ENCODE results near the gene EXTL2. TPM values are rescaled to one million over a fixed set of nuclear protein-coding genes. Genes with fewer than 3 reads are reported as not detected.

The EXTL2 gene
- total and polyA plus RNA-seq, 9 of the 15 experiments (the other 6 are each of a cell fraction or from before 2014, with no cell fraction given), result 8.5 to 40.7 (median 26.0) TPM

GRCh38 chr1:100866041-100866900 is 28.4 kb downstream of the EXTL2 start (continued):
- TF ChIP-seq MTA2 (IDR thresholded peaks at IDR 0.05; ENCODE audit: low read depth), result no peak
- TF ChIP-seq ZNF668 (CRISPR knock-in tag; IDR thresholded peaks at IDR 0.05), result no peak
- TF ChIP-seq TEAD2 (tag; IDR thresholded peaks at IDR 0.05), result no peak
- no peak for TF ChIP-seq SP1 (CRISPR knock-in tag; IDR thresholded peaks at IDR 0.05)
- no peak for TF ChIP-seq SIN3B (IDR thresholded peaks at IDR 0.05; ENCODE audit: low read depth)
- 0 out of 2 replicates have a peak, but pooled peaks have one; percentile 15 for TF ChIP-seq CC2D1A (IDR thresholded peaks at IDR 0.05)
- TF ChIP-seq YBX1 (IDR thresholded peaks at IDR 0.05), result no peak
- TF ChIP-seq ZNF277 (CRISPR knock-in tag; IDR thresholded peaks at IDR 0.05; ENCODE audit: borderline replicate concordance), result no peak
- TF ChIP-seq CHD4 (IDR thresholded peaks at IDR 0.05; ENCODE audit: insufficient read depth, insufficient replicate concordance, low read depth, low read length, poor library complexity, severe bottlenecking), result no peak
- TF ChIP-seq PHF20 (IDR thresholded peaks at IDR 0.05; ENCODE audit: partially characterized antibody), result no peak
- no peak for TF ChIP-seq HBP1 (CRISPR knock-in tag; IDR thresholded peaks at IDR 0.05)
- TF ChIP-seq ERF (CRISPR knock-in tag; IDR thresholded peaks at IDR 0.05), result no peak
- no peak for TF ChIP-seq SLC30A9 (CRISPR knock-in tag; IDR thresholded peaks at IDR 0.05)
- no peak for TF ChIP-seq CREM (IDR thresholded peaks at IDR 0.05; ENCODE audit: low read depth)
- no peak for TF ChIP-seq ZNF561 (CRISPR knock-in tag; conservative IDR thresholded peaks at IDR 0.05)
- no peak for TF ChIP-seq MEF2D (tag; conservative IDR thresholded peaks at IDR 0.05; ENCODE audit: low read depth)
- no peak for TF ChIP-seq NFIC (IDR thresholded peaks at IDR 0.05)
- no peak for TF ChIP-seq TAF1 (IDR thresholded peaks at IDR 0.05; ENCODE audit: control insufficient read depth, extremely low read depth, insufficient read depth, low read length, severe bottlenecking)
- TF ChIP-seq EHMT2 (IDR thresholded peaks at IDR 0.05), result no peak
- TF ChIP-seq RFX7 (CRISPR knock-in tag; IDR thresholded peaks at IDR 0.05), result no peak
- TF ChIP-seq, protein P1, sequence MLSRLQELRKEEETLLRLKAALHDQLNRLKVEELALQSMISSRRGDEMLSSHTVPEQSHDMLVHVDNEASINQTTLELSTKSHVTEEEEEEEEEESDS (CRISPR knock-in tag; IDR thresholded peaks at IDR 0.05), result no peak
- TF ChIP-seq, protein P2, sequence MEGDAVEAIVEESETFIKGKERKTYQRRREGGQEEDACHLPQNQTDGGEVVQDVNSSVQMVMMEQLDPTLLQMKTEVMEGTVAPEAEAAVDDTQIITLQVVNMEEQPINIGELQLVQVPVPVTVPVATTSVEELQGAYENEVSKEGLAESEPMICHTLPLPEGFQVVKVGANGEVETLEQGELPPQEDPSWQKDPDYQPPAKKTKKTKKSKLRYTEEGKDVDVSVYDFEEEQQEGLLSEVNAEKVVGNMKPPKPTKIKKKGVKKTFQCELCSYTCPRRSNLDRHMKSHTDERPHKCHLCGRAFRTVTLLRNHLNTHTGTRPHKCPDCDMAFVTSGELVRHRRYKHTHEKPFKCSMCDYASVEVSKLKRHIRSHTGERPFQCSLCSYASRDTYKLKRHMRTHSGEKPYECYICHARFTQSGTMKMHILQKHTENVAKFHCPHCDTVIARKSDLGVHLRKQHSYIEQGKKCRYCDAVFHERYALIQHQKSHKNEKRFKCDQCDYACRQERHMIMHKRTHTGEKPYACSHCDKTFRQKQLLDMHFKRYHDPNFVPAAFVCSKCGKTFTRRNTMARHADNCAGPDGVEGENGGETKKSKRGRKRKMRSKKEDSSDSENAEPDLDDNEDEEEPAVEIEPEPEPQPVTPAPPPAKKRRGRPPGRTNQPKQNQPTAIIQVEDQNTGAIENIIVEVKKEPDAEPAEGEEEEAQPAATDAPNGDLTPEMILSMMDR (IDR thresholded peaks at IDR 0.05 in 2 of 3, conservative IDR thresholded peaks at IDR 0.05 in 1 of 3; ENCODE audit: insufficient read depth in 2 of 3, low read depth in 1 of 3, low read length in 3 of 3), result peak; percentile 39 to 77 (median 58); a peak in 4 of 6 replicates
- no peak for TF ChIP-seq BRD9 (IDR thresholded peaks at IDR 0.05; ENCODE audit: low read depth, partially characterized antibody)
- no peak for TF ChIP-seq ATF7 (IDR thresholded peaks at IDR 0.05)
- TF ChIP-seq TARDBP (IDR thresholded peaks at IDR 0.05), result no peak
- no peak for TF ChIP-seq GTF2E2 (tag; IDR thresholded peaks at IDR 0.05)
